Measurements from ENCODE around the gene HRCT1. TPM values are rescaled to one million over a fixed set of nuclear protein-coding genes. Genes with fewer than 3 reads are reported as not detected.

The HRCT1 gene
- total and polyA plus RNA-seq, 2 experiments from 2014 or later, result not detected

GRCh38 chr9:35920051-35920620, 14.1 kb downstream of the HRCT1 start:
- Histone ChIP-seq H3K4me3 (no peak overlapping the region), H3K36me3 (no peaks in the 10 kb centered on the region), H3K27me3 (no peaks in the 10 kb centered on the region), H3K4me1 (ENCODE audit: low read depth) (no peaks in the 10 kb centered on the region), H3K9me3 (ENCODE audit: low read depth) (no peaks in the 10 kb centered on the region), H3K27ac (no peak overlapping the region)
- no peak for DNase-seq (ENCODE audit: low read depth in 1 of 2, low spot score in 1 of 2)
- no peak for TF ChIP-seq CTCF (IDR thresholded peaks at IDR 0.05; ENCODE audit: low read depth, low read length)

GRCh38 chr9:35923598-35923926, 17.6 kb downstream of the HRCT1 start:
- Histone ChIP-seq H3K9me3 (ENCODE audit: low read depth) (no peaks in the 10 kb centered on the region), H3K4me1 (ENCODE audit: low read depth) (no peaks in the 10 kb centered on the region), H3K36me3 (no peaks in the 10 kb centered on the region), H3K4me3 (no peak overlapping the region), H3K27ac (no peak overlapping the region), H3K27me3 (no peaks in the 10 kb centered on the region)
- DNase-seq (ENCODE audit: low read depth in 1 of 2, low spot score in 1 of 2), result no peak
- no peak for TF ChIP-seq CTCF (IDR thresholded peaks at IDR 0.05; ENCODE audit: low read depth, low read length)

- no peaks in the 10 kb centered on the region for H3K36me3 ChIP-seq
- no peak overlapping the region for H3K27ac ChIP-seq
- peak in 1 of 2 donors; percentile 95 for DNase-seq (ENCODE audit: low read depth in 1 of 2, low spot score in 1 of 2)
- H3K9me3 ChIP-seq (ENCODE audit: low read depth), result no peaks in the 10 kb centered on the region
- no peaks in the 10 kb centered on the region for H3K27me3 ChIP-seq
- no peak overlapping the region for H3K4me3 ChIP-seq
- no peaks in the 10 kb centered on the region for H3K4me1 ChIP-seq (ENCODE audit: low read depth)
- no peak for TF ChIP-seq CTCF (IDR thresholded peaks at IDR 0.05; ENCODE audit: low read depth, low read length)
Observed at GRCh38 chr9:35923927-35924763, 18.1 kb downstream of the HRCT1 start.

- no peaks in the 10 kb centered on the region for H3K9me3 ChIP-seq (ENCODE audit: low read depth)
- H3K27ac ChIP-seq, result no peak overlapping the region
- no peak for DNase-seq (ENCODE audit: low read depth in 1 of 2, low spot score in 1 of 2)
- no peaks in the 10 kb centered on the region for H3K4me1 ChIP-seq (ENCODE audit: low read depth)
- H3K4me3 ChIP-seq, result no peak overlapping the region
- TF ChIP-seq CTCF (IDR thresholded peaks at IDR 0.05; ENCODE audit: low read depth, low read length), result no peak
- peaks cover 18% of the 10 kb centered on the region for H3K27me3 ChIP-seq
- H3K36me3 ChIP-seq, result no peaks in the 10 kb centered on the region
Observed at GRCh38 chr9:35928591-35929452, 22.8 kb downstream of the HRCT1 start.

- H3K4me1 ChIP-seq (ENCODE audit: low read depth), result no peaks in the 10 kb centered on the region
- no peak for TF ChIP-seq CTCF (IDR thresholded peaks at IDR 0.05; ENCODE audit: low read depth, low read length)
- H3K9me3 ChIP-seq (ENCODE audit: low read depth), result no peaks in the 10 kb centered on the region
Observed at GRCh38 chr9:35929453-35929718, 23.4 kb downstream of the HRCT1 start.

More at GRCh38 chr9:35929453-35929718, 23.4 kb downstream of the HRCT1 start:
- no peak for DNase-seq (ENCODE audit: low read depth in 1 of 2, low spot score in 1 of 2)
- Histone ChIP-seq H3K27me3 (peaks cover 18% of the 10 kb centered on the region), H3K4me3 (no peak overlapping the region), H3K36me3 (no peaks in the 10 kb centered on the region), H3K27ac (no peak overlapping the region)

Measured in cardiac muscle cell (in vitro differentiated cells and primary cell).